WTC11 (cell line): ENCODE measurements around the gene CERT1. TPM values are rescaled to one million over a fixed set of nuclear protein-coding genes. Genes with fewer than 3 reads are reported as not detected.

Source experiments
- ATAC-seq: fragments of 200-7000 bp; cut with Tn5 transposase; 2 replicates; pipeline ENCODE4 v1.10.0; 2021; ENCODE audit warnings: mild to moderate bottlenecking, moderate library complexity
- CTCF ChIA-PET: fragments of 300-600 bp; sonication (Branson Sonifier 250); formaldehyde crosslinking; loops from one replicate; lab custom pipeline; 2021; ENCODE audit warnings: antibody characterized with exemption; lab: Charles Lee
- POLR2A ChIA-PET: fragments of 350-600 bp; sonication (Branson Sonifier 250); formaldehyde crosslinking; loops from one replicate; lab custom pipeline; 2021; ENCODE audit warnings: antibody characterized with exemption; lab: Charles Lee
- DNase-seq: peaks from one replicate; pipeline ENCODE4 v3.0.0; 2021; ENCODE audit warnings: low spot score
- H3K27ac Mint-ChIP-seq: 2 replicates; pipeline ENCODE4 v1.8.0; 2021; ENCODE audit warnings: mixed read lengths
- H3K27me3 Mint-ChIP-seq: 2 replicates; pipeline ENCODE4 v1.8.0; 2021; ENCODE audit warnings: low read depth, mild to moderate bottlenecking, moderate library complexity, mixed read lengths
- H3K36me3 Mint-ChIP-seq: 2 replicates; pipeline ENCODE4 v1.8.0; 2021; ENCODE audit warnings: mixed read lengths
- H3K4me1 Mint-ChIP-seq: 2 replicates; pipeline ENCODE4 v1.8.0; 2022; ENCODE audit warnings: mixed read lengths
- H3K4me3 Mint-ChIP-seq: 2 replicates; pipeline ENCODE4 v1.8.0; 2021; ENCODE audit warnings: mild to moderate bottlenecking, moderate library complexity, mixed read lengths
- H3K9me3 Mint-ChIP-seq: 2 replicates; pipeline ENCODE4 v1.8.0; 2021; ENCODE audit warnings: mixed read lengths
- CREB1 ChIP-seq: sonication (generic); formaldehyde crosslinking; IDR thresholded peaks from 2 replicates; pipeline ENCODE4 v1.8.0; 2023; ENCODE audit warnings: mild to moderate bottlenecking, missing genetic modification reagents
- CREM ChIP-seq: sonication (generic); formaldehyde crosslinking; IDR thresholded peaks from 2 replicates; pipeline ENCODE4 v1.8.1; 2022; ENCODE audit warnings: mild to moderate bottlenecking, missing genetic modification reagents, moderate library complexity
- FOXK1 ChIP-seq: sonication (generic); formaldehyde crosslinking; IDR thresholded peaks from 2 replicates; pipeline ENCODE4 v1.8.0; 2022; ENCODE audit warnings: mild to moderate bottlenecking, moderate library complexity, missing genetic modification reagents
- GRHL2 ChIP-seq: fragments of 250-450 bp; sonication (Bioruptor Pico); IDR thresholded peaks from 2 replicates; pipeline ENCODE4 v1.8.0; 2022; ENCODE audit warnings: mild to moderate bottlenecking, moderate library complexity; ENCODE audit not compliant: insufficient replicate concordance, severe bottlenecking
- HMGA2 ChIP-seq: fragments of 250-450 bp; sonication (Bioruptor Pico); IDR thresholded peaks from 2 replicates; pipeline ENCODE4 v1.4.0; 2021; ENCODE audit warnings: mild to moderate bottlenecking, moderate library complexity
- NFATC4 ChIP-seq: fragments of 250-450 bp; sonication (Bioruptor Pico); IDR thresholded peaks from 2 replicates; pipeline ENCODE4 v1.9.0; 2021; ENCODE audit warnings: mild to moderate bottlenecking
- RORB ChIP-seq: fragments of 250-450 bp; sonication (Bioruptor Pico); IDR thresholded peaks from 2 replicates; pipeline ENCODE4 v1.9.0; 2021; ENCODE audit warnings: mild to moderate bottlenecking
- SOX15 ChIP-seq: fragments of 250-450 bp; sonication (Bioruptor Pico); IDR thresholded peaks from 2 replicates; pipeline ENCODE4 v1.9.0; 2021; ENCODE audit warnings: mild to moderate bottlenecking
- TEAD1 ChIP-seq: sonication (generic); formaldehyde crosslinking; IDR thresholded peaks from 2 replicates; pipeline ENCODE4 v1.8.0; 2022; ENCODE audit warnings: mild to moderate bottlenecking, missing genetic modification reagents
- TEAD4 ChIP-seq: sonication (generic); formaldehyde crosslinking; IDR thresholded peaks from 2 replicates; pipeline ENCODE4 v1.8.0; 2022; ENCODE audit warnings: mild to moderate bottlenecking, missing genetic modification reagents
- ZBTB21 ChIP-seq: sonication (generic); formaldehyde crosslinking; IDR thresholded peaks from 2 replicates; pipeline ENCODE4 v1.8.1; 2023; ENCODE audit warnings: mild to moderate bottlenecking, missing genetic modification reagents, borderline replicate concordance
- total RNA-seq: library from RNA; stranded (reverse); gene quantifications from 3 replicates; pipeline ENCODE4 v1.2.3, GENCODE V29; 2021
- TF ChIP-seq, protein P1 (sequence below): sonication (generic); formaldehyde crosslinking; IDR thresholded peaks from 2 replicates; pipeline ENCODE4 v1.8.0; 2022; ENCODE audit warnings: mild to moderate bottlenecking, missing genetic modification reagents
- TF ChIP-seq, protein P2 (sequence below): sonication (generic); formaldehyde crosslinking; IDR thresholded peaks from 2 replicates; pipeline ENCODE4 v1.8.1; 2022; ENCODE audit warnings: mild to moderate bottlenecking, moderate library complexity, missing genetic modification reagents
- TF ChIP-seq, protein P3 (sequence below): fragments of 250-450 bp; sonication (Bioruptor Pico); conservative IDR thresholded peaks from 2 replicates; pipeline ENCODE4 v1.9.0; 2021; ENCODE audit warnings: mild to moderate bottlenecking
- TF ChIP-seq, protein P4 (sequence below): sonication (generic); formaldehyde crosslinking; IDR thresholded peaks from 2 replicates; pipeline ENCODE4 v1.8.0; 2022; ENCODE audit warnings: mild to moderate bottlenecking, missing genetic modification reagents
- TF ChIP-seq, protein P5 (sequence below): sonication (generic); formaldehyde crosslinking; IDR thresholded peaks from 2 replicates; pipeline ENCODE4 v1.8.1; 2023; ENCODE audit warnings: mild to moderate bottlenecking, missing genetic modification reagents, borderline replicate concordance

The CERT1 gene
- total RNA-seq, 1 experiment from 2014 or later = 50.8 TPM

DNA sequence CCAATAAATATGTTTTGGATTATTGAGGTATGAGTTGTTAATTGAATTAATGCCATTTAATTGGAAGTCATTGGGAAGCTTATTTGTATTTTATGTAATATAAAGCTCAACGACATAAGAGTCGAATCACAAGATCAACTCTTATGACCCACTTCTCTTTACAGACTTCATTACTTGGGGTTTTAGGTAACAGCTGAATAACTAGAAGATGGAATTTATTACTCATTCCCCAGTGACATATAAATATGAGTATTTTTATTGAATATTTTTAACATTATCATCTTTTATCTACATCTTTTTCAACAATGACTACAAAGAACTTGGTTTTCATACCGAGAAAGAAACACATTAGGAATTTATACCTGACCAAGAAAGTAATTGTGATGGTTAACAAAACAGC lies 153.3 kb downstream of the CERT1 start:
- POLR2A ChIA-PET = no interaction called here
- H3K36me3 Mint-ChIP-seq = peaks cover 69% of the 10 kb centered on the region
- no peaks in the 10 kb centered on the region for H3K9me3 Mint-ChIP-seq
- ATAC-seq = no peak
- peaks cover 8% of the 10 kb centered on the region; the same call in 1 of the 2 replicates for H3K4me1 Mint-ChIP-seq
- CTCF ChIA-PET = no interaction called here
- H3K4me3 Mint-ChIP-seq = no peak overlapping the region
- no peaks in the 10 kb centered on the region for H3K27me3 Mint-ChIP-seq
- DNase-seq = no peak
- H3K27ac Mint-ChIP-seq = no peak overlapping the region
- TF ChIP-seq GRHL2 (CRISPR knock-in tag) = no peak

DNA sequence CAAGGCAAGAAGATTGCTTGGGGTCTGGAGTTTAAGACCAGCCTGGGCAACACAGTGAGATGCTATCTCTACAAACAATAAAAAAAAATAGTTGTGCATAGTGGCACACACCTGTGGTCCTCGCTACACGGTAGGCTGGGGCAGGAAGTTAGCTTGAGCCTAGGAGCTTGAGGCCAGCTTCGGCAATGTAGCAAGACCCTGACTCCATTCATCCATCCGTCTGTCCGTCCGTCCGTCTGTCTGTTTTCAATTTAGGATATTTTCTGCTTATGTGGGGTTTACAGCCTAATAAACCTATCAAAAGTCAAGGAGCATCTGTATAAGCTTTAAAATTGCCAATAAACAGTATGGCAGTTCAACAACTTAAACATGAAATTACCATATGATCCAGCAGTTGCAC lies 154.7 kb downstream of the CERT1 start:
- no peaks in the 10 kb centered on the region for H3K27me3 Mint-ChIP-seq
- ATAC-seq (no peak), DNase-seq (no peak)
- POLR2A ChIA-PET = no interaction called here
- H3K36me3 Mint-ChIP-seq = peaks cover 77% of the 10 kb centered on the region
- CTCF ChIA-PET = no interaction called here
- no peaks in the 10 kb centered on the region for H3K4me1 Mint-ChIP-seq
- H3K4me3 Mint-ChIP-seq = no peak overlapping the region
- no peaks in the 10 kb centered on the region for H3K9me3 Mint-ChIP-seq
- TF ChIP-seq HMGA2 (CRISPR knock-in tag) = no peak
- no peak for TF ChIP-seq RORB (CRISPR knock-in tag)
- TF ChIP-seq TEAD4 = no peak
- TF ChIP-seq, protein P1, sequence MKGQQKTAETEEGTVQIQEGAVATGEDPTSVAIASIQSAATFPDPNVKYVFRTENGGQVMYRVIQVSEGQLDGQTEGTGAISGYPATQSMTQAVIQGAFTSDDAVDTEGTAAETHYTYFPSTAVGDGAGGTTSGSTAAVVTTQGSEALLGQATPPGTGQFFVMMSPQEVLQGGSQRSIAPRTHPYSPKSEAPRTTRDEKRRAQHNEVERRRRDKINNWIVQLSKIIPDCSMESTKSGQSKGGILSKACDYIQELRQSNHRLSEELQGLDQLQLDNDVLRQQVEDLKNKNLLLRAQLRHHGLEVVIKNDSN (CRISPR knock-in tag) = no peak
- TF ChIP-seq, protein P2, sequence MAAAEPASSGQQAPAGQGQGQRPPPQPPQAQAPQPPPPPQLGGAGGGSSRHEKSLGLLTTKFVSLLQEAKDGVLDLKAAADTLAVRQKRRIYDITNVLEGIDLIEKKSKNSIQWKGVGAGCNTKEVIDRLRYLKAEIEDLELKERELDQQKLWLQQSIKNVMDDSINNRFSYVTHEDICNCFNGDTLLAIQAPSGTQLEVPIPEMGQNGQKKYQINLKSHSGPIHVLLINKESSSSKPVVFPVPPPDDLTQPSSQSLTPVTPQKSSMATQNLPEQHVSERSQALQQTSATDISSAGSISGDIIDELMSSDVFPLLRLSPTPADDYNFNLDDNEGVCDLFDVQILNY (CRISPR knock-in tag) = no peak
- no peak for TF ChIP-seq FOXK1 (CRISPR knock-in tag)
- TF ChIP-seq ZBTB21 (CRISPR knock-in tag) = no peak
- TF ChIP-seq, all 79 proteins: peak for 0
- no peak overlapping the region for H3K27ac Mint-ChIP-seq

DNA sequence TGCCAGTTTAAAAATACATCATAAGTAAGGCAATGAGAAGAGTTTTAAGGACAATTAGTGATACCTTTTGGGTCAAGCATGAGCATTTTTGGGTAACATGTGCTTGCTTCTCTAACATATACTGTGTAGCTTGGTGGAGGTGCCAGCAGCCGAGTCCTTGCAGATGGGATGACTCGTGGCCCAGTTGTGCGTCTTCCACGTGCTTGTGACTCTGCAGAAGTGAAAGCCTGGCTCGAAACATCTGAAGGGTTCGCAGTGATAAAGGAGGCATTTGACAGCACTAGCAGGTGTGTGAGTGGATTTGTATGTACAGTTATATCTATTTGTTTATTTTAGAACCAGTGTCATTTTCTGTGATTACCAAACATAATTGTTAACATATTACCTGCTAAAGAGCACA lies 156.2 kb downstream of the CERT1 start:
- Mint-ChIP-seq H3K27me3 (no peaks in the 10 kb centered on the region), H3K36me3 (peaks cover 85% of the 10 kb centered on the region), H3K4me1 (no peaks in the 10 kb centered on the region)
- CTCF ChIA-PET = no interaction called here
- ATAC-seq (no peak), DNase-seq (no peak)
- TF ChIP-seq SOX15 (CRISPR knock-in tag) = no peak
- no peak for TF ChIP-seq HMGA2 (CRISPR knock-in tag)
- TF ChIP-seq GRHL2 (CRISPR knock-in tag) = no peak
- TF ChIP-seq, protein P3, sequence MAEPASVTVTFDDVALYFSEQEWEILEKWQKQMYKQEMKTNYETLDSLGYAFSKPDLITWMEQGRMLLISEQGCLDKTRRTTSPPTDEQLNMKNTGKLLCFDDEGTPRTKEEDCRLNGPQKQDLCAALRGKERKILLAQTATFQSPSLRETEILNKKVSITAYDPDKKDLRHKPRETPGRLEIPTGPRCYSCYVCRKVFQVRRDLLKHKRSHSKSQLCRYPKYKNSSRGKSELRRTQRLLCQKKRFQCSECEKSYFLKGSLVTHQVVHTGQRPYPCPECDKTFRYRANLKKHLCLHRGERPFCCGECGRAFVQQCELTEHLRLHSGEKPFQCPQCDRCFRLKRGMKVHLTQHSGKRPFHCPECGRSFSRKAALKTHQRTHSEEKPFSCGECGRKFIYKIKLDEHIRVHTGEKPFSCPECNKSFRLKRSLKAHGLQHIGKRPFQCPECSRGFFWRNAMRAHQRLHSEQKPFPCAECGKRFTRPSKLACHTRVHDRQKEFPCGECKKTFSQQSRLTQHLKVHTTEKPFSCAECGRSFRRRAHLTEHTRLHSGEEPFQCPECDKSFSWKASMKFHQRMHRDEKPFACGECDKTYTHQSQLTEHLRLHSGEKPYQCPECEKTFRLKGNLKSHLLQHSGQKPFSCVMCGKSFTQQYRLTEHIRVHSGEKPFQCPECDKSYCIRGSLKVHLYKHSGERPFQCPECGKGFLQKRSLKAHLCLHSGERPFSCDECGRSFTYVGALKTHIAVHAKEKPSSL = no peak
- TF ChIP-seq, protein P4, sequence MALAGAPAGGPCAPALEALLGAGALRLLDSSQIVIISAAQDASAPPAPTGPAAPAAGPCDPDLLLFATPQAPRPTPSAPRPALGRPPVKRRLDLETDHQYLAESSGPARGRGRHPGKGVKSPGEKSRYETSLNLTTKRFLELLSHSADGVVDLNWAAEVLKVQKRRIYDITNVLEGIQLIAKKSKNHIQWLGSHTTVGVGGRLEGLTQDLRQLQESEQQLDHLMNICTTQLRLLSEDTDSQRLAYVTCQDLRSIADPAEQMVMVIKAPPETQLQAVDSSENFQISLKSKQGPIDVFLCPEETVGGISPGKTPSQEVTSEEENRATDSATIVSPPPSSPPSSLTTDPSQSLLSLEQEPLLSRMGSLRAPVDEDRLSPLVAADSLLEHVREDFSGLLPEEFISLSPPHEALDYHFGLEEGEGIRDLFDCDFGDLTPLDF (CRISPR knock-in tag) = no peak
- TF ChIP-seq, protein P5, sequence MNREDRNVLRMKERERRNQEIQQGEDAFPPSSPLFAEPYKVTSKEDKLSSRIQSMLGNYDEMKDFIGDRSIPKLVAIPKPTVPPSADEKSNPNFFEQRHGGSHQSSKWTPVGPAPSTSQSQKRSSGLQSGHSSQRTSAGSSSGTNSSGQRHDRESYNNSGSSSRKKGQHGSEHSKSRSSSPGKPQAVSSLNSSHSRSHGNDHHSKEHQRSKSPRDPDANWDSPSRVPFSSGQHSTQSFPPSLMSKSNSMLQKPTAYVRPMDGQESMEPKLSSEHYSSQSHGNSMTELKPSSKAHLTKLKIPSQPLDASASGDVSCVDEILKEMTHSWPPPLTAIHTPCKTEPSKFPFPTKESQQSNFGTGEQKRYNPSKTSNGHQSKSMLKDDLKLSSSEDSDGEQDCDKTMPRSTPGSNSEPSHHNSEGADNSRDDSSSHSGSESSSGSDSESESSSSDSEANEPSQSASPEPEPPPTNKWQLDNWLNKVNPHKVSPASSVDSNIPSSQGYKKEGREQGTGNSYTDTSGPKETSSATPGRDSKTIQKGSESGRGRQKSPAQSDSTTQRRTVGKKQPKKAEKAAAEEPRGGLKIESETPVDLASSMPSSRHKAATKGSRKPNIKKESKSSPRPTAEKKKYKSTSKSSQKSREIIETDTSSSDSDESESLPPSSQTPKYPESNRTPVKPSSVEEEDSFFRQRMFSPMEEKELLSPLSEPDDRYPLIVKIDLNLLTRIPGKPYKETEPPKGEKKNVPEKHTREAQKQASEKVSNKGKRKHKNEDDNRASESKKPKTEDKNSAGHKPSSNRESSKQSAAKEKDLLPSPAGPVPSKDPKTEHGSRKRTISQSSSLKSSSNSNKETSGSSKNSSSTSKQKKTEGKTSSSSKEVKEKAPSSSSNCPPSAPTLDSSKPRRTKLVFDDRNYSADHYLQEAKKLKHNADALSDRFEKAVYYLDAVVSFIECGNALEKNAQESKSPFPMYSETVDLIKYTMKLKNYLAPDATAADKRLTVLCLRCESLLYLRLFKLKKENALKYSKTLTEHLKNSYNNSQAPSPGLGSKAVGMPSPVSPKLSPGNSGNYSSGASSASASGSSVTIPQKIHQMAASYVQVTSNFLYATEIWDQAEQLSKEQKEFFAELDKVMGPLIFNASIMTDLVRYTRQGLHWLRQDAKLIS (CRISPR knock-in tag) = no peak
- TF ChIP-seq NFATC4 (CRISPR knock-in tag) = no peak
- TF ChIP-seq TEAD1 = no peak
- TF ChIP-seq, protein P2 (CRISPR knock-in tag) = no peak
- TF ChIP-seq CREB1 (CRISPR knock-in tag) = no peak
- no peak for TF ChIP-seq CREM
- TF ChIP-seq, all 79 proteins: peak for 0
- POLR2A ChIA-PET = no interaction called here
- no peaks in the 10 kb centered on the region for H3K9me3 Mint-ChIP-seq
- no peak overlapping the region for H3K4me3 Mint-ChIP-seq
- H3K27ac Mint-ChIP-seq = no peak overlapping the region
